Measurements from ENCODE around the gene CYB561. TPM values are rescaled to one million over a fixed set of nuclear protein-coding genes. Genes with fewer than 3 reads are reported as not detected.
A peak's percentile ranks its signal among the peaks of the same experiment; 100 is the strongest.

CYB561 gene
- total RNA-seq, 1 donor from 2014 or later = 2.9 TPM

- DNase-seq (ENCODE audit: low read depth) = no peak
Measured at GRCh38 chr17:63418540-63418939, 27.6 kb downstream of the CYB561 start.

GRCh38 chr17:63414222-63414621 is 31.9 kb downstream of the CYB561 start:
- no peak for DNase-seq (ENCODE audit: low read depth)

- DNase-seq (ENCODE audit: low read depth) = no peak
Measured at GRCh38 chr17:63413128-63413527, 33.0 kb downstream of the CYB561 start.

- no peak for DNase-seq (ENCODE audit: low read depth)
Measured at GRCh38 chr17:63412234-63412633, 33.9 kb downstream of the CYB561 start.

GRCh38 chr17:63407741-63408330 is 38.3 kb downstream of the CYB561 start:
- no peak for DNase-seq (ENCODE audit: low read depth)

- peak; percentile 92 for DNase-seq (ENCODE audit: low read depth)
Measured at GRCh38 chr17:63406689-63407330, 39.3 kb downstream of the CYB561 start.

- DNase-seq (ENCODE audit: low read depth) = peak; percentile 64
Measured at GRCh38 chr17:63405741-63406261, 40.3 kb downstream of the CYB561 start.

- DNase-seq (ENCODE audit: low read depth) = no peak
Measured at GRCh38 chr17:63405020-63405419, 41.1 kb downstream of the CYB561 start.

- DNase-seq (ENCODE audit: low read depth) = peak; percentile 50
Measured at GRCh38 chr17:63402431-63403212, 43.5 kb downstream of the CYB561 start.

GRCh38 chr17:63399856-63400255 is 46.2 kb downstream of the CYB561 start:
- DNase-seq (ENCODE audit: low read depth) = peak; percentile 92

- peak; percentile 61 for DNase-seq (ENCODE audit: low read depth)
Measured at GRCh38 chr17:63399316-63399715, 46.8 kb downstream of the CYB561 start.

- no peak for DNase-seq (ENCODE audit: low read depth)
Measured at GRCh38 chr17:63398680-63399079, 47.4 kb downstream of the CYB561 start.

- peak; percentile 65 for DNase-seq (ENCODE audit: low read depth)
Measured at GRCh38 chr17:63395075-63395805, 50.9 kb downstream of the CYB561 start.

GRCh38 chr17:63390090-63390489 is 56.0 kb downstream of the CYB561 start:
- peak; percentile 40 for DNase-seq (ENCODE audit: low read depth)

GRCh38 chr17:63387656-63388340 is 58.3 kb downstream of the CYB561 start:
- DNase-seq (ENCODE audit: low read depth) = no peak

- DNase-seq (ENCODE audit: low read depth) = no peak
Measured at GRCh38 chr17:63382826-63383225, 63.3 kb downstream of the CYB561 start.

Other genes with a start within 250 kb of the CYB561 start
- gene ACE, start 30.8 kb upstream of the CYB561 start, total RNA-seq = 0.21 and 0.36 TPM in 2 replicates
- gene KCNH6, start 77.1 kb upstream of the CYB561 start, total RNA-seq = not detected in 2 replicates
- gene DCAF7, start 104.2 kb upstream of the CYB561 start, total RNA-seq = 23.8 and 25.7 TPM in 2 replicates
- 17.2 and 21.7 TPM in 2 replicates for gene TACO1, start 154.6 kb upstream of the CYB561 start, total RNA-seq
- 14.5 and 16.4 TPM in 2 replicates for gene MAP3K3, start 176.1 kb upstream of the CYB561 start, total RNA-seq

All from myocyte (in vitro differentiated cells).